ENCODE measurements around the gene OR11H6.
"Not testable (repeated sequence)": the region's sequence is repeated elsewhere in the genome, so short reads cannot be mapped to it uniquely, and the experiment has no call there.

OR11H6 gene
- total RNA-seq, result 0 reads per million in 2 donors

GRCh38 chr14:20223410-20223809, at the start of gene OR11H6:
TSS of gene OR11H6 (plus strand) at chr14:20223710. CDS start at chr14:20223710, 0 bp downstream.
- DNase-seq, result no peak

GRCh38 chr14:20174205-20174604, 49.3 kb upstream of the OR11H6 start:
- DNase-seq, result not testable (repeated sequence)

- no peak for DNase-seq
Measured at GRCh38 chr14:20176330-20176729, 47.2 kb upstream of the OR11H6 start.

- DNase-seq, result no peak
Measured at GRCh38 chr14:20177433-20177974, 46.0 kb upstream of the OR11H6 start.

GRCh38 chr14:20179218-20179617, 44.3 kb upstream of the OR11H6 start:
- DNase-seq, result no peak

GRCh38 chr14:20179880-20180279, 43.6 kb upstream of the OR11H6 start:
- DNase-seq, result no peak

GRCh38 chr14:20180486-20180885, 43.0 kb upstream of the OR11H6 start:
- DNase-seq, result no peak

GRCh38 chr14:20184181-20184580, 39.3 kb upstream of the OR11H6 start:
- no peak for DNase-seq

- no peak for DNase-seq
Measured at GRCh38 chr14:20190596-20190995, 32.9 kb upstream of the OR11H6 start, which contains the start of gene OR11G2. TSS of gene OR11G2 (plus strand) at chr14:20190896. CDS start at chr14:20197438, 6,542 bp downstream.

GRCh38 chr14:20191396-20191795, 32.1 kb upstream of the OR11H6 start:
- no peak for DNase-seq

- DNase-seq, result no peak
Measured at GRCh38 chr14:20194101-20194500, 29.4 kb upstream of the OR11H6 start.

GRCh38 chr14:20195170-20195569, 28.3 kb upstream of the OR11H6 start:
- not testable (repeated sequence) for DNase-seq

- no peak for DNase-seq
Measured at GRCh38 chr14:20195911-20196310, 27.6 kb upstream of the OR11H6 start.

GRCh38 chr14:20197459-20197858, 26.1 kb upstream of the OR11H6 start:
- no peak for DNase-seq

GRCh38 chr14:20198991-20199390, 24.5 kb upstream of the OR11H6 start:
- DNase-seq, result no peak

GRCh38 chr14:20204721-20205120, 18.8 kb upstream of the OR11H6 start:
- no peak for DNase-seq

GRCh38 chr14:20209595-20209994, 13.9 kb upstream of the OR11H6 start:
- DNase-seq, result no peak

GRCh38 chr14:20212406-20212805, 11.1 kb upstream of the OR11H6 start:
- DNase-seq, result not testable (repeated sequence)

GRCh38 chr14:20215196-20215595, 8.3 kb upstream of the OR11H6 start:
- no peak for DNase-seq

GRCh38 chr14:20219033-20219432, 4.5 kb upstream of the OR11H6 start:
- no peak for DNase-seq

GRCh38 chr14:20228681-20229080, 5.2 kb downstream of the OR11H6 start, which contains the start of gene OR11H7:
TSS of gene OR11H7 (plus strand) at chr14:20228981.
- no peak for DNase-seq

- not testable (repeated sequence) for DNase-seq
Measured at GRCh38 chr14:20235415-20235814, 11.9 kb downstream of the OR11H6 start.

GRCh38 chr14:20247646-20248246, 24.2 kb downstream of the OR11H6 start:
- no peak for DNase-seq

GRCh38 chr14:20262642-20263128, 39.2 kb downstream of the OR11H6 start:
- DNase-seq, result no peak
